Measurements from ENCODE around the gene RCAN1.
A peak's percentile ranks its signal among the peaks of the same experiment; 100 is the strongest.
"Not testable (repeated sequence)": the region's sequence is repeated elsewhere in the genome, so short reads cannot be mapped to it uniquely, and the experiment has no call there.

RCAN1 gene

DNA sequence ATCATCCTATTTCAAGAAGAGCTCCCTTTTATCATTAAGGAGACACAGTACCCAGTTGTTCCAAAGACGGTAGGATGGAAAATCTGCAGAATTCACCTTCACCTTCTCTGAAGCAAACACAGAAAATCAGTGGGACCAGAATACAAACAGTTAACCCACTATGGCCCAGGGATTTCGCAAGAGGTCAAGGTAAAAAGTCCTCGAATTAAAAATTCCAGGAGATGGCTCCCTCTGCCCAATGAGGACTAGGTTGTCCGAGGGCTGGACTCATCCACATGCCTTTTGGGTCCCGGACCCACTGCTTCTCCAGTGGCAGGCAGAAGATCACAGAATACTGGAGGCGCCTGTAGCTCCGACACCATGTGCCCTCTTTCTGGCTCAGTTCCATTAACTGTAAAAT is 42.9 kb downstream of the RCAN1 start:
- peaks cover 18% of the 10 kb centered on the region for H3K4me1 Mint-ChIP-seq
- ATAC-seq (no peak), DNase-seq (no peak)
- H3K9me3 Mint-ChIP-seq, result peaks cover 11 to 19% of the 10 kb centered on the region in 2 donors
- H3K4me3 Mint-ChIP-seq, result no peak overlapping the region
- no peak overlapping the region for H3K27ac Mint-ChIP-seq
- H3K27me3 Mint-ChIP-seq, result no peaks in the 10 kb centered on the region

- no peak overlapping the region for H3K27ac Mint-ChIP-seq
- peaks cover 11 to 19% of the 10 kb centered on the region in 2 donors for H3K9me3 Mint-ChIP-seq
- H3K4me3 Mint-ChIP-seq, result no peak overlapping the region
- peaks cover 15% of the 10 kb centered on the region for H3K4me1 Mint-ChIP-seq
- ATAC-seq (no peak), DNase-seq (no peak)
- H3K27me3 Mint-ChIP-seq, result no peaks in the 10 kb centered on the region
These were observed 44.6 kb downstream of the RCAN1 start for GRCh38 chr21:34570313-34570712.

GRCh38 chr21:34569381-34569979 is 45.4 kb downstream of the RCAN1 start:
- ATAC-seq (no peak), DNase-seq (no peak)
- Mint-ChIP-seq H3K4me3 (no peak overlapping the region), H3K27ac (no peak overlapping the region), H3K4me1 (peaks cover 10% of the 10 kb centered on the region), H3K9me3 (peaks cover 11 to 19% of the 10 kb centered on the region in 2 donors), H3K27me3 (no peaks in the 10 kb centered on the region)

- H3K27ac Mint-ChIP-seq, ATAC-seq, DNase-seq, H3K4me1 Mint-ChIP-seq, H3K4me3 Mint-ChIP-seq, H3K27me3 Mint-ChIP-seq: not testable (repeated sequence)
- peaks cover 11 to 16% of the 10 kb centered on the region in 2 donors for H3K9me3 Mint-ChIP-seq
These were observed 46.1 kb downstream of the RCAN1 start for GRCh38 chr21:34568801-34569200.

DNA sequence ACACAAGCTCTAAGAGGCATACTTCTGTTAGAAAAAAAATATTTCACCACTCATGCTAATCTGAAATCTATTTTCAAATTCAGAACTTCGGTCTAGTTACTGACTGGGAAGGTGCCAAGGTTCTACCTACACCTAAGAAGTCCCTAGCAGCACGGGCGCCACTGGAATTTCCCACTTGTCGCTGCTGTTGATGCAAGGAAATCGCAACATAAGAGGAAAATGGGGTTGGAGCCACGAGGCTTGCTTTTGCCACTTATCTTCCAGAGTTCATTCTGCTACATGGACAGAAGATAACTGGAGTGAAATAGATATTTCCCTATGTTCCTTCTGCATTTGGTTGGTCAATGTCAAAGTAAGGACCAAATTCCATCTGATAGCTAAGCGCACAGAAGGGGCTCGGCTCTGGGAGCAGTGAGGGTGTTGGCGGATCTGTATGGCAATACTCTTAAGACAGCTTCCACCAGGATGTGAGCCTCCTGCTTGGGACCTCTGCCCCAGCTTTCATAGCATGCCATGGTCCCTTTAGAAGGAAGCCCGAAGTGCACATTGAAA is 47.2 kb downstream of the RCAN1 start:
- Mint-ChIP-seq H3K27ac (no peak overlapping the region), H3K9me3 (peaks cover 3 to 5% of the 10 kb centered on the region in 2 donors), H3K4me3 (no peak overlapping the region), H3K4me1 (peaks cover 10% of the 10 kb centered on the region), H3K27me3 (no peaks in the 10 kb centered on the region)
- DNase-seq (no peak), ATAC-seq (no peak)

GRCh38 chr21:34565238-34565637 is 49.7 kb downstream of the RCAN1 start:
- DNase-seq (no peak), ATAC-seq (no peak)
- H3K4me3 Mint-ChIP-seq, result no peak overlapping the region
- no peaks in the 10 kb centered on the region for H3K9me3 Mint-ChIP-seq
- no peaks in the 10 kb centered on the region for H3K27me3 Mint-ChIP-seq
- H3K27ac Mint-ChIP-seq, result no peak overlapping the region
- peaks cover 10% of the 10 kb centered on the region for H3K4me1 Mint-ChIP-seq

GRCh38 chr21:34563370-34563769 is 51.5 kb downstream of the RCAN1 start:
- H3K27ac Mint-ChIP-seq, H3K27me3 Mint-ChIP-seq, H3K9me3 Mint-ChIP-seq, ATAC-seq, H3K4me1 Mint-ChIP-seq, DNase-seq, H3K4me3 Mint-ChIP-seq: not testable (repeated sequence)

DNA sequence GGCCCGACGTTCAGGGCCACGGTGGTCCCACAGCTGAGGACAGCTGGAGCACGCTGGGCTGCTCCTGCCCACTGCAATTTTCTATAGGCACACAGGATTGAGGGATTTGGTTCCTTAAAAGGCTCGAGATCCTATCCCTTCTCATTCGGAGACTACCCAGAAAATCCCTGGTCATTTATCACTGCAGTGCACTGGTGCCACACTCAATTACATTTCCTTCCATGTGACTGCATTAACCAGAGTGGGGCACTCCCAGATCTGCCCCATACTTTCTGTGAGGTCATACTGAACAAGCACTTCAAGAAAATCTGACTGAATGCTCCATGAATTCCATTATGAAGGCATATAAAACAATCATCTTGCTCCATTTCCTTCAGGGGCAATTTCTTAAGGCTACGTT is 53.1 kb downstream of the RCAN1 start:
- ATAC-seq (no peak), DNase-seq (no peak)
- no peak overlapping the region for H3K4me3 Mint-ChIP-seq
- H3K9me3 Mint-ChIP-seq, result no peaks in the 10 kb centered on the region
- H3K4me1 Mint-ChIP-seq, result no peaks in the 10 kb centered on the region
- H3K27ac Mint-ChIP-seq, result no peak overlapping the region
- no peaks in the 10 kb centered on the region for H3K27me3 Mint-ChIP-seq

- DNase-seq (no peak), ATAC-seq (no peak)
- H3K27ac Mint-ChIP-seq, result peak overlapping the region in 1 of 2 donors; percentile 22
These were observed 54.3 kb downstream of the RCAN1 start for GRCh38 chr21:34560609-34561008.

DNA sequence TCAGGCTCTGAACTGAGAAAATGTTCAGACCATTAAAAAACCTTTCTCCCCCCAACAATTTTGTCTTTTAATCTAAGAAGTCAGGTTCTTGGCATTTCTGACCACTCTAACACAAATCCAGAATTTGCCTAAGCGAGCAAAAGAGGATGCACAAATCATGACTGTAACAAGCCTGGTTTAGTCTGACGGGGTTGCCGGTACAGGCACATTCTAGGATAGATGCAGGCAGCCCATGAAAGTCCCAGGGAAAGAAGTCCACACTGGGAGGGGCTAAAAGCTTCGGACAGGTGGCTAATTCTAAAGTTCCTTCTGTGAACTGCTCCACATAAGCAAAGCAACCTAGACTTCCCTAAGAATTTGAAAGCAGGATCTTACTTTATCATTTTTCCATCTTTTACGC is 54.9 kb downstream of the RCAN1 start:
- DNase-seq (no peak), ATAC-seq (no peak)
- peaks cover 3 to 4% of the 10 kb centered on the region in 2 donors for H3K9me3 Mint-ChIP-seq
- no peaks in the 10 kb centered on the region for H3K27me3 Mint-ChIP-seq
- no peak overlapping the region for H3K4me3 Mint-ChIP-seq
- H3K27ac Mint-ChIP-seq, result no peak overlapping the region
- no peaks in the 10 kb centered on the region for H3K4me1 Mint-ChIP-seq

More at GRCh38 chr21:34560609-34561008, 54.3 kb downstream of the RCAN1 start:
- no peak overlapping the region for H3K4me3 Mint-ChIP-seq
- no peaks in the 10 kb centered on the region for H3K9me3 Mint-ChIP-seq
- no peaks in the 10 kb centered on the region for H3K27me3 Mint-ChIP-seq
- no peaks in the 10 kb centered on the region for H3K4me1 Mint-ChIP-seq

DNA sequence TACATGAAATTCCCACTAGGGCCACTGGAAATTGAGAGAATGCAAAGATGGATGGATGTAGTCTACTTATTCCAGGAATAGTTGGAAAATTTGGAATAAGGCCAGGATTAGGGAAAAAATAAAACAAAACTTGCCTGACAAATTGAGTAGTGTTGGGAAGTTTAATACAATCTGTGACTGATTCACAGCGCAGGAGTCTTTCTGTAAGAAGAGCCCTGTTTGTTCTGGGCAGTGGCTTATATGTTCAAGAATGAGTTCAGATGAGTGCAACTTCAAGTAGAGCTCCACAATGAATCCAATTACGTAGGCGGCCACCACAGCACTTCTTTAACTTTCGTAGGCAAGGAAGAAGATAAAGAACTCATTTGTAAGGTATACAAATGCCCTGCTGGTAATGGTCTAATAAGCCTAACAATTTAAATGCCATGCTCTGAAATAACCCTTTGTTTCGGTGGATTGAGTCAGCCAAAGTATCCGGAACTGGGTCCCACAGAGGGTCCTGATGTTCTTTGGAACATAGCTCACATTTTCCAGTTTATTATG is 55.8 kb downstream of the RCAN1 start:
- Mint-ChIP-seq H3K4me1 (no peaks in the 10 kb centered on the region), H3K27ac (no peak overlapping the region), H3K9me3 (peaks cover 12% of the 10 kb centered on the region in 2 donors), H3K27me3 (no peaks in the 10 kb centered on the region), H3K4me3 (no peak overlapping the region)
- no peak for DNase-seq
- no peak for ATAC-seq

DNA sequence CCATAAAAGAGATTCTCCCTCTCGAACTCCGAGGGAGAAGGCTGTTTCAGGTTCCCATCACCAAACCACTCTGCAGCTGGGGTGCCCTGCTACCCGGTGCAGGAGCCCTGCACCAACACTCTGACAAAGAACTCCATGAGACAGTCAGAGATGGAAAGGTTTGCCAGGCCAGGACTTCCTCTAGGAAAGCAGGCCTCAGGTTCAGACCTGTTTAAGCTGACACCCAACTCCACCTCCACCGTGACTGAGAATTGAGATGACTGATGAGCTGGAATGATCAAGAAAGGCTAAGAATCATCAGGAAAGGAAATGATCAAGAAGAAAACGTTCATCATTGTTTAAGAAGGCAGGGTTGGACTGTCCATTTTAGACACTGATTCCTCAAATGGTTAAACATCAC is 56.7 kb downstream of the RCAN1 start:
- H3K9me3 Mint-ChIP-seq, result peaks cover 12 to 13% of the 10 kb centered on the region in 2 donors
- no peak overlapping the region for H3K4me3 Mint-ChIP-seq
- no peak overlapping the region for H3K27ac Mint-ChIP-seq
- H3K27me3 Mint-ChIP-seq, result no peaks in the 10 kb centered on the region
- peaks cover under 1% of the 10 kb centered on the region for H3K4me1 Mint-ChIP-seq
- DNase-seq (no peak), ATAC-seq (no peak)

GRCh38 chr21:34557261-34557660 is 57.7 kb downstream of the RCAN1 start:
- no peak for ATAC-seq
- Mint-ChIP-seq H3K4me3 (no peak overlapping the region), H3K9me3 (peaks cover 12 to 13% of the 10 kb centered on the region in 2 donors), H3K27ac (no peak overlapping the region), H3K4me1 (peaks cover 6% of the 10 kb centered on the region), H3K27me3 (no peaks in the 10 kb centered on the region)
- no peak for DNase-seq

- not testable (repeated sequence) for DNase-seq, H3K4me1 Mint-ChIP-seq, ATAC-seq, H3K4me3 Mint-ChIP-seq, H3K27ac Mint-ChIP-seq, H3K27me3 Mint-ChIP-seq
- H3K9me3 Mint-ChIP-seq, result peaks cover 12 to 13% of the 10 kb centered on the region in 2 donors
These were observed 60.2 kb downstream of the RCAN1 start for GRCh38 chr21:34554670-34555069.

DNA sequence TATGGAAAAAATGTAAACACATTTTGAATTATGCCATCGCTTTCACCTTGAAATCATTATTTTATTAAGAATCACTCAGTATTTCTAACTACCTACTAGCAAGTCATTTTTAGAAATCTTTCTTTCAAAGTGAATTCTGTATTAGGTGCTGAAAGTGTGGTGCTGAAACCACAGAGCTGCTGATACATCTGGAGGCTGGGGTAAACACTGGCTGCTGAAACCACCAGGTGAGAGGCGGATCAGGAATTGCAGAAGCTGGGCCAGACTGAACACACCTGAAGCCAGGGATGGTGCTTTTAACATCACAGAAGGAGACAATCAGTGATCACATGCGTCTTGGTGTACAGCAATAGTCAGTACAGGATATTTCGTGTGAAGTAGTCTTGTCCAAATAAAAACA is 60.7 kb downstream of the RCAN1 start:
- Mint-ChIP-seq H3K27me3 (no peaks in the 10 kb centered on the region), H3K27ac (peak overlapping the region; percentile 48 to 72), H3K4me1 (peaks cover 6% of the 10 kb centered on the region), H3K4me3 (no peak overlapping the region), H3K9me3 (peaks cover 12 to 13% of the 10 kb centered on the region in 2 donors)
- ATAC-seq (no peak), DNase-seq (no peak)

DNA sequence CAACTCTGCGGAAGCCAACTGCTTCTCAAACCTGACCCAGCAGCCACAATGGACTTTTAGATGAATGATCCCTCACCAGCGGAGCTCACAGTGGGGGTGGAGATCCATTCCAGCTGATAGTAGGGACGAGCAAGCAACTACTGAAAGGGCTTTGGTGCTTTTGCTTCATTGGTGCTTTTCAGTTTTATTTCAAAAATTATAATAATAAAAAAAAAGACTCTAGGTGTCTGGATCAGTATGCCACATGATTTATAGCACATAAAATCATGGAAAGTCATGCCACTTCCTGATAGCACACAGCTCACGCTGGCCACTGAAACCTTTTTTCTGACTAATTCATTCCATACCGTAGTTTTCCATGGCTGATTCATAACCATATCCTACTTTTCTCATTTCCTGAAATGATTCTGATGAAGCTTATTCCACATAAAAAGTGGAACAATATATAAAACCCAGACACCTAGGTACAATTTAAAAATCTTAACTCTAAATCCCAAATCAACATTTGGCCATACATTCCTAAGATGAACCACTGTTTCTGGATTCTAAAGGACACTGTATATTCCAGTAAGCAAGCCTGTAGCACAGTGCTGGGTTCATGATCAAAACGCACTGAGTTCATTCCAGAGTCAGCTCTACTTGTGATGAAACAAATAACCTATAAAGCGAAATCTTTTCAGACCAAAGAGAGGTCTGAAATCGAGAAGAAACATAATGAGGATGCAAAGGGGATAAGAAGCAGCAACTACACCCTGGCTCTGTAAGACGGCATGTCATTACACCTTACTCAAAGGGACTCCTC is 61.6 kb downstream of the RCAN1 start:
- peaks cover 12 to 13% of the 10 kb centered on the region in 2 donors for H3K9me3 Mint-ChIP-seq
- no peak for DNase-seq
- H3K27me3 Mint-ChIP-seq, result no peaks in the 10 kb centered on the region
- no peak overlapping the region for H3K27ac Mint-ChIP-seq
- no peak overlapping the region for H3K4me3 Mint-ChIP-seq
- ATAC-seq, result no peak
- peaks cover 6% of the 10 kb centered on the region for H3K4me1 Mint-ChIP-seq

Measured in stimulated activated naive CD8-positive, alpha-beta T cell treated with anti-CD3 and anti-CD28 coated beads, Interleukin-15, amount 100 ng/mL, for 72 hours (primary cell).